D721Med (cell line): Measurements from ENCODE around the gene CCP110.

Experiments used
- DNase-seq: peaks from one replicate; pipeline ENCODE4 v3.0.0; 2011; ENCODE audit warnings: low spot score; ENCODE audit not compliant: insufficient read length
- FAIRE-seq: peaks from 2 replicates; lab custom pipeline; 2011; peaks lifted over from hg19 to GRCh38; lab: Jason Lieb, UNC
- CTCF ChIP-seq: IDR thresholded peaks from 2 replicates; pipeline ENCODE4 v1.5.1; 2012; ENCODE audit warnings: mild to moderate bottlenecking, control low read depth; ENCODE audit not compliant: insufficient read depth; ENCODE audit errors: missing control alignments

The CCP110 gene

GRCh38 chr16:19523559-19524355 lies at the start of gene CCP110:
Gene CCP110 (plus strand): TSS chr16:19523942. CDS start chr16:19527882, 3,940 bp downstream.
- no peak for TF ChIP-seq CTCF
- DNase-seq (peak; percentile 53), FAIRE-seq (no peak)

GRCh38 chr16:19474617-19475016 lies 49.1 kb upstream of the CCP110 start:
- DNase-seq (no peak), FAIRE-seq (no peak)
- TF ChIP-seq CTCF = no peak

- DNase-seq (no peak), FAIRE-seq (no peak)
- TF ChIP-seq CTCF = no peak
These were observed 45.2 kb upstream of the CCP110 start for GRCh38 chr16:19478505-19478904.

- DNase-seq (no peak), FAIRE-seq (no peak)
- TF ChIP-seq CTCF = no peak
These were observed 44.4 kb upstream of the CCP110 start for GRCh38 chr16:19479302-19479721.

GRCh38 chr16:19481296-19481695 lies 42.4 kb upstream of the CCP110 start:
- FAIRE-seq (no peak), DNase-seq (no peak)
- no peak for TF ChIP-seq CTCF

- no peak for DNase-seq
- no peak for FAIRE-seq
- no peak for TF ChIP-seq CTCF
These were observed 42.0 kb upstream of the CCP110 start for GRCh38 chr16:19481769-19482168.

GRCh38 chr16:19482291-19482690 lies 41.5 kb upstream of the CCP110 start:
- FAIRE-seq = no peak
- no peak for TF ChIP-seq CTCF

More at GRCh38 chr16:19482291-19482690, 41.5 kb upstream of the CCP110 start:
- no peak for DNase-seq
